Astrocyte (in vitro differentiated cells and primary cell): ENCODE data around the gene NSMCE1.

Source experiments
- CTCF ChIP-seq: IDR thresholded peaks from 2 replicates; pipeline ENCODE4 v1.5.1; 2011; ENCODE audit warnings: low read depth, mild to moderate bottlenecking, inconsistent platforms, low read length, moderate library complexity; ENCODE audit not compliant: insufficient read depth
- EZH2 ChIP-seq: IDR thresholded peaks from 2 replicates; pipeline ENCODE4 v1.6.1; 2012; ENCODE audit warnings: mild to moderate bottlenecking, low read length, inconsistent platforms; ENCODE audit not compliant: insufficient read depth

GRCh38 chr16:27226476-27226875, 42.1 kb downstream of the NSMCE1 start:
- TF ChIP-seq CTCF, result no peak
- TF ChIP-seq EZH2, result no peak
